Thoracic aorta (tissue), 2 donors: ENCODE results near the gene ARHGEF5. TPM values are rescaled to one million over a fixed set of nuclear protein-coding genes. Genes with fewer than 3 reads are reported as not detected.
"Not testable (repeated sequence)": the region's sequence is repeated elsewhere in the genome, so short reads cannot be mapped to it uniquely, and the experiment has no call there.

Source experiments
- ATAC-seq: fragments of 150-250 bp; one replicate; pipeline ENCODE4 v1.8.0; 2017; ENCODE audit warnings: low read depth; ENCODE audit not compliant: insufficient number of reproducible peaks, low FRiP score
- DNase-seq: peaks from one replicate; pipeline ENCODE4 v3.0.0-alpha.2; 2020; ENCODE audit warnings: low spot score
- H3K27ac ChIP-seq, 2 donors: fragments of 200-600 bp; sonication (generic); 1 replicate in 1 of 2; 2 replicates in 1 of 2; pipeline ENCODE4 v1.5.1; 2016; ENCODE audit warnings: mild to moderate bottlenecking in 2 of 2, moderate library complexity in 2 of 2
- H3K27me3 ChIP-seq: fragments of 200-600 bp; sonication (generic); replicated peaks from 2 replicates; pipeline ENCODE4 v1.6.0; 2016; ENCODE audit warnings: mild to moderate bottlenecking; ENCODE audit not compliant: insufficient read depth
- H3K36me3 ChIP-seq: fragments of 200-600 bp; sonication (generic); one replicate; pipeline ENCODE4 v1.5.1; 2016
- H3K4me1 ChIP-seq, 2 donors: fragments of 200-600 bp; sonication (generic); 1 replicate in 1 of 2; 2 replicates in 1 of 2; pipeline versions ENCODE4 v1.5.1 to v1.6.0; 2016; ENCODE audit warnings: low read depth in 2 of 2, mild to moderate bottlenecking in 1 of 2; ENCODE audit not compliant: control insufficient read depth in 1 of 2
- H3K4me3 ChIP-seq: fragments of 200-600 bp; sonication (generic); 2 replicates; pipeline ENCODE4 v1.5.1; 2016; ENCODE audit warnings: mild to moderate bottlenecking
- H3K9me3 ChIP-seq: fragments of 200-600 bp; sonication (generic); 2 replicates; pipeline ENCODE4 v1.5.1; 2016
- total RNA-seq, 2 donors: library from RNA; depleted of rRNA; stranded (reverse); fragments of >200 nt; gene quantifications; one replicate each; pipeline versions ENCODE4 v1.1.0 to v1.2.3, GENCODE V29; 2016
- TF ChIP-seq, protein P1 (sequence below): fragments of 200-600 bp; sonication (generic); IDR thresholded peaks from one replicate; pipeline ENCODE4 v1.5.1; 2019; ENCODE audit warnings: antibody characterized with exemption

The ARHGEF5 gene
- total RNA-seq, 2 donors from 2014 or later, result 6.8 to 10.4 TPM

DNA sequence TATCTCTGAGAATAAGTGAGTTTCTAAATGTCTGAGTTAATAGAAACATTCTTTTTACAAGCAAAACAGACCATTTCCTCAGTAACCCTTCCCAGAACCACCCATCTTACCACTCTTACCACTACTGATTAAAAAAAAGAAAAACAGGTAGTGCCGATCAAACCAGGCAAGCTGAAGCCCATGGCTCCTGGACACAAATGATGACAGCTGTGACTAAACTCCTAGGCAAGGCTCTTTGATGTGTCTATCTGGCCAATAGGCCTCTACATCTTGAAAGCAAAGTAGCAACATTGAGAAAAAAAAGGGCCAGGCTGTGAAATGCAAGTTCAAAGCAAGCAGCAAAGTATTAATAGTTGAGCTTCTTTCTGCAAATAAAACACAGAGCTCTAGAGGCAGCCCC is 6.6 kb upstream of the ARHGEF5 start:
- H3K36me3 ChIP-seq, ATAC-seq, DNase-seq, H3K4me1 ChIP-seq, H3K27me3 ChIP-seq, H3K4me3 ChIP-seq, H3K9me3 ChIP-seq, H3K27ac ChIP-seq: not testable (repeated sequence)

DNA sequence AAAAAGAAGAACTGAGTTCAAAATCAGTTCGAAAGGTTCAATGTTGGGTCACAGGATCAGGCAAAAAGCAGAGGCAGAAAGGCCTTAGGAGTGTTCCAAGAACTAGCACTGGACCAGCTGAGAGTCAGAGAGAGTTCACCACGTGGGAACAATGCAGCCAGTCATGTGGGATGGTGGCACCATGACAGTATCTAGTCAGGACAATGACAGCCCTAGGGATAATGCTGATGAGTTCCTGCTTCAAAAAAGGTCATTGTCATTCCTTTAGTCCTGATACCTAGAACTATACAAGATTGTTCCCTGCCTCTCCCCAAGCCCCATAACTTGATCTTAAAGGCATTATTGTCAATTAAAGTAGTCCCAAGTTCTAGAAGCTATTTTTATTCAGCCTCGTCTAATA is 3.5 kb upstream of the ARHGEF5 start:
- not testable (repeated sequence) for H3K9me3 ChIP-seq, H3K36me3 ChIP-seq, H3K27ac ChIP-seq, H3K4me3 ChIP-seq, ATAC-seq, DNase-seq, H3K4me1 ChIP-seq, H3K27me3 ChIP-seq

DNA sequence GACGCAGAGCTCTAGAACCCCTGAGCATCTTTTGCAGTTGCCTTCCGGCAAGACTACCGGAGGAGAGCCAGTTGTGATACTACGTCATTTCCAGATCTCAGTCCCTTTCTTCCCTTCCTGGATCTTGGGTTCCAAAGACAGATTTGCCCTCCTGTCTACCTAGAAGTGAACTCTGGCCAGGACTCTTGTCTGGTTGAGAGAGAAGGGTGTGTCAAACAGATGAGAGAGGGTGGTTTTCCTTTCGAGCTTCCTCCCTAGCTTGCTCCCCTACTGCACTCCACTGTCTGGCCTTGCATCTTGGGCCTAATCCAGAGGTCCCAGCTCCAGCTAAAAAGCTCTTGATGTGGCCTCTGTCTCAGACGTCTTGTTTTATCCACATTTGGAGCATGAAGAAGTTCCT is 983 bp downstream of the ARHGEF5 start:
- H3K4me1 ChIP-seq, H3K9me3 ChIP-seq, H3K36me3 ChIP-seq, ATAC-seq, H3K4me3 ChIP-seq, H3K27ac ChIP-seq, H3K27me3 ChIP-seq, DNase-seq: not testable (repeated sequence)

DNA sequence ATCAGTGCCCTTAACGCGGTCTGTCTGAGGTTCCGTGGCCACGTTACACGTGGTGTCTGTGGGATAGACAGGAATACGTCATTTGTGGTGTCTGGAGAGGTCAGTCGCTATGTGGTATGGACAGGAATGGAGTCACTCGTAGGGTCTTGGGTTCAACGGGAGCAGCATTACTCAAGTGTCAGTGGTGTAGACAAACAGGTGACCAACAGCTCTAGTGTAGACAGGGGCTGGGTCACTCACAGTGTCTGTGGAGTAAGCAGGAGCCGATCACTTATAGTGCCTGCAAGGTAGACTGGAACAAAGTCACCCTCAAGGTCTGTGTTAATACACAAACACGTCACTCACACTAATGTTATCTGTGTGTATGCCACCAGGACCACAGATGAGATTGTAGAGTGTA is 1.7 kb downstream of the ARHGEF5 start:
- ATAC-seq, H3K9me3 ChIP-seq, H3K36me3 ChIP-seq, H3K27ac ChIP-seq, H3K27me3 ChIP-seq, DNase-seq, H3K4me1 ChIP-seq, H3K4me3 ChIP-seq: not testable (repeated sequence)

DNA sequence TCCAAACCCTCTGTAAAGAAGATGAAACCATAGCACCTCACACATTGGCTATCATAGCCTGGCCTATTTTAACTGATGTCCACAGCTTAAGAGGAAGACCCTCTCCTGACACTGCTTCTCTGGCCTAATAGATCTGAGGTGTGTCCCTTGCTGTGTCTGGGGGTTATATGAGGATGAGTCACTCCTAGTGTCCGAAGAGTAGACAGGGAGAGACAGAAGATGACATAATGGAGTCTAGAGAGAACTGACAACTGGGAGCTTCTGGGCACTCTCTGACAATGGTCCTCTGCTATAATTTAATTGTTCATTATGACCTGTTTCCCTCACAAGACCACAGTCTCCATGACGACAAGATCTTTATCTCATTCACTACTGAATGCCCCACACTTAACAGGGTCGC is 6.9 kb downstream of the ARHGEF5 start:
- ATAC-seq, H3K9me3 ChIP-seq, H3K27me3 ChIP-seq, DNase-seq, H3K27ac ChIP-seq, H3K4me1 ChIP-seq, H3K4me3 ChIP-seq, H3K36me3 ChIP-seq: not testable (repeated sequence)

DNA sequence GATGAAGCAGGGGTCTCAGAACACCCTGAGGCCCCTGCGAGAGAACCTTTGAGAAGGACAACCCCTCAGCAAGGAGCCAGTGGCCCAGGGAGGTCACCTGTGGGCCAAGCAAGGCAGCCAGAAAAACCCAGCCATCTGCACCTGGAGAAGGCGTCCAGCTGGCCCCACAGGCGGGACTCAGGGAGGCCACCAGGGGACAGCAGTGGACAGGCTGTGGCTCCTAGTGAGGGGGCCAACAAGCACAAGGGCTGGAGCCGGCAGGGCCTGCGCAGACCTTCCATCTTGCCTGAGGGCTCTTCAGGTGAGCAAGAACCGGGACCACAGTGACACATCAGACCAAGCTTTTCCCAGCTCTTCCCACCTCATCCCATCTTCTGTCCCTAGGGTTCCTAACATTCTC is 10.3 kb downstream of the ARHGEF5 start:
- not testable (repeated sequence) for H3K4me1 ChIP-seq, H3K27ac ChIP-seq, H3K27me3 ChIP-seq, H3K9me3 ChIP-seq, DNase-seq, H3K4me3 ChIP-seq, H3K36me3 ChIP-seq, ATAC-seq

DNA sequence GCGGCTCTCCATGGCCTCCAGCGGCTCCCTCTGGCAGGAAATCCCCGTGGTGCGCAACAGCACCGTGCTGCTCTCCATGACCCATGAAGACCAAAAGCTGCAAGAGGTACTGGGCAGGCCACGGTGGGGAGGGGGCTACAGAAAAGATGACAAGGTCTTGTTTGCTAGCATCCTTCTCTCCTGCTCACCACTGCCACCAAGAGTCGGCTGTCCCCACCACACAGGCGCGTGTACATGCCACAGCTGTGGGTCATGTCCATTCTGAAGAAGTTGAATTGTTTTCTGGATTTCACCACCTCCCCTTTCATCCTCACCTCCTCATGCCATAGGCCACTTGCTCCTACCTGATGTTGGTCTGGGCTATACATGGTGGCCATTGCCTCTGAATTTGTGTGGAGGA is 12.0 kb downstream of the ARHGEF5 start:
- H3K27me3 ChIP-seq, H3K27ac ChIP-seq, DNase-seq, H3K9me3 ChIP-seq, ATAC-seq, H3K36me3 ChIP-seq, H3K4me1 ChIP-seq, H3K4me3 ChIP-seq: not testable (repeated sequence)

DNA sequence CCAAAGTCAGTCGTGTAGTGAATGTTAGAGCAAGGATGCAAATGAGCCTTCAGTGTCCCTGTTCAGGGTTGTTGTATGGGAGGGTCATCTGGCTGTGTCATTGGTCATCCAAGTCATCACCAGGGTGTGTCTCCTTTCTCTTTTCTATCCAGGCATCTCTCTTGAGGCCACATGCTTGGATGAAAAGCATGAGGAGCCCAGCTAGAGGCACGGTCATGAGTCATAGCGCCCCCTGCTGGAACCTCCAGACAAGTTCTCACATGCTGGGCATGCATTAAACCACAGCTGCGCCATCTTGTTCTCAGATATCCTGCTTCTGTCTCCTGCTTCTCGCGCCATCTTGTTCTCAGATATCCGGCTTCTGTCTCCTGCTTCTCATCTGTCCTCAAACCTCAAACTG is 14.0 kb downstream of the ARHGEF5 start:
- H3K27ac ChIP-seq, DNase-seq, ATAC-seq, H3K4me3 ChIP-seq, H3K9me3 ChIP-seq, H3K36me3 ChIP-seq, H3K4me1 ChIP-seq, H3K27me3 ChIP-seq: not testable (repeated sequence)

DNA sequence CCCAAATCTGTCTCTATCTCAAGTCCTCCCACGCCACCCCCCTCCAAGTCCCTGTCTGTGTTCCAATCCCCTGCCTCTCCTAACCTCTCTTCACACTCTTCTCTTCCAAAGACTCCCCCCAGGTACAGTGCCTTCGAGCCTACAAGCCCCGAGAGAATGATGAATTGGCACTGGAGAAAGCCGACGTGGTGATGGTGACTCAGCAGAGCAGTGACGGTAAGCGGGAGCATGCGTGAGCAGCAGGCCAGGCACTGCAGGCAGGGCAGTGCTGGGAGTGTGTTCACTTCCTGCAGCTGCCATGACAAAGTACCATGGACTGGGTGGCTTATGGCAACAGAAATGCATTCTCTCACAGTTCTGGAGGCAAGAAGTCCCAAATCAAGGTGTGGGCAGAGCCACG is 23.4 kb downstream of the ARHGEF5 start:
- no peak for ATAC-seq
- TF ChIP-seq, protein P1, sequence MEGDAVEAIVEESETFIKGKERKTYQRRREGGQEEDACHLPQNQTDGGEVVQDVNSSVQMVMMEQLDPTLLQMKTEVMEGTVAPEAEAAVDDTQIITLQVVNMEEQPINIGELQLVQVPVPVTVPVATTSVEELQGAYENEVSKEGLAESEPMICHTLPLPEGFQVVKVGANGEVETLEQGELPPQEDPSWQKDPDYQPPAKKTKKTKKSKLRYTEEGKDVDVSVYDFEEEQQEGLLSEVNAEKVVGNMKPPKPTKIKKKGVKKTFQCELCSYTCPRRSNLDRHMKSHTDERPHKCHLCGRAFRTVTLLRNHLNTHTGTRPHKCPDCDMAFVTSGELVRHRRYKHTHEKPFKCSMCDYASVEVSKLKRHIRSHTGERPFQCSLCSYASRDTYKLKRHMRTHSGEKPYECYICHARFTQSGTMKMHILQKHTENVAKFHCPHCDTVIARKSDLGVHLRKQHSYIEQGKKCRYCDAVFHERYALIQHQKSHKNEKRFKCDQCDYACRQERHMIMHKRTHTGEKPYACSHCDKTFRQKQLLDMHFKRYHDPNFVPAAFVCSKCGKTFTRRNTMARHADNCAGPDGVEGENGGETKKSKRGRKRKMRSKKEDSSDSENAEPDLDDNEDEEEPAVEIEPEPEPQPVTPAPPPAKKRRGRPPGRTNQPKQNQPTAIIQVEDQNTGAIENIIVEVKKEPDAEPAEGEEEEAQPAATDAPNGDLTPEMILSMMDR, result no peak

More for the DNA sequence above, 23.4 kb downstream of the ARHGEF5 start:
- no peak overlapping the region for H3K4me3 ChIP-seq
- H3K27me3 ChIP-seq, result no peaks in the 10 kb centered on the region
- H3K9me3 ChIP-seq, result no peaks in the 10 kb centered on the region
- no peaks in the 10 kb centered on the region for H3K4me1 ChIP-seq
- peaks cover 3% of the 10 kb centered on the region for H3K36me3 ChIP-seq
- DNase-seq, result no peak
- no peak overlapping the region for H3K27ac ChIP-seq
